Limb (tissue), 2 donors: Measurements from ENCODE around the gene GTF3C1.

ENCODE experiments used
- DNase-seq, 2 donors: peaks; one replicate each; pipeline ENCODE4 v3.0.0-alpha.2; 2016; ENCODE audit errors: extremely low spot score in 2 of 2

Gene GTF3C1

DNA sequence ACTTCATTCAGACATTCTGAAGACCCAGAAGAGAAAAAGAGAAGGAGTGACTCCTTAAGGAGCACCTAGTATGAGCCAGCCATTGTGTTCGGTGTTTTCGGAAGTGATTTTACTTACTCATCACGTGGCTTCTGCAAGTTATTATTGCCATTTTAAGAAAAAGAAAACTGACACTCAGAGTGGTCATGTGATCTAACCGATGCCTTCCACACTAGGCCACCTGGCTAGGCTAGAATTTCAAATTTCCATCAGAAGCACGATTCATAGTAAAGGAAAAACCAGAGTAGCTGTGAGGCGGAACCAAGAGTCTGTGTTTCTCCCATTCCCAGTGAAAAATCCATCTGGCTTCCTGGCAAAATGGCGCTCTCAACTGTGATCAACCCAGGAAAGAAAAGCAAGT lies 32.0 kb downstream of the GTF3C1 start:
- DNase-seq = no peak

DNA sequence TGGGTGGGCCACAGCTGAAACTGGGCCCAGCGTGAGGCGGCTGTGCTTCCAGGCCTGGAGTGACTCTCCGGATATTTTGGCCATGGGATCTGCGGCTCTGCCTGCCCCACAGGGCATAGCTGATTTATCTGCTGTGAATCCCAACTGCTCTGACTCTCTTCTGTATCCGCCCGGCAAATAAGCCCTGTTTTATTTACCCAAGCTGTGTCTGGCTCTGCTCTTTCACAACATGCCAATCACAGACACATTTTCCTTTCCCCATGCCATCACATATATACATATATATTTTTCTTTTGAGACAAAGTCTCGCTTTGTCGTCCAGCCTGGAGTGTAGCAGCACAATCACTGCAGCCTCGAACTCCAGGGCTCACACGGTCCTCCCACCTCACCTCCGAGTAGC lies 33.3 kb downstream of the GTF3C1 start:
- DNase-seq = no peak

DNA sequence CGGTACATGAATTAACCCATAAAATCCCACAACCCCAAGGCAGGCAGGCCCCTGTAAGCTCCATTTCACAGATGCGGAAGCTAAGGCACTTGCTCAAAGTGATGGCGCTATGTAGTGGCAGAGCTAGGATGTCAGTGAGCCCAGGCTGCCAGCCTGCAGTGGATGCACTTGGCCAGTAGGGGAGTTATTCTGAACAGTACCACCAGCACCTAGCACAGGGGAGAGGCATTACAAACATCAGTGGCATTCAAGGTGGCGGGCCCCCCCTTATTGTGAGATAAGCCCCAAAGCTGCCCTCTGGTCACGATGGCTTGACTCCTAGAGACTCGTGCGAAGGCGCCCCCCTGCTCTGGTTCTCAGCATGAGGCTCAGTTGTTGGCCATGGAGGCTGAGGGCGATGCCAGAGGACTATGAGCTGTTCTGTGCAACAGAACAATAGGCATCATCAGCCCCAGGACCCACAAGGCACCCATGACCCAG lies 33.8 kb downstream of the GTF3C1 start:
- DNase-seq = no peak

DNA sequence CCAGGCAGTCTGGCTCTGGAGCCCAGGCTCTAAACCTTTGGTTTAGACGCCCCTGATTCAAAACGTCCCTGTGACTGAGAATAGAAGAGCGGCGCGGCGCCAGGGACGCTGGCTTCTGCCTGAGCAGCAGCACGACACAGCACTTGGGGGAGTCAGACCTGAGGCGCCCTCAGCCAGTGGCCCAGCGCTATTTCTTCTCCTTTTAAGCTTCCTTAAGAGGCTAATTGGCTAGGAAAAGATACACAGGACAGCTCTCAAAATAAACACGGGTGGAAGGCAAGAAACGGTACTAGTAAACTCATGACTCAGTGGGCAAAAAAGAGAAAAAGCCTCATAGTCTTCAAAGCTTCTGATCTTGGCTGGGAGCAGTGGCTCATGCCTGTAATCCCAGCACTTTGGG lies 34.9 kb downstream of the GTF3C1 start:
- DNase-seq = no peak

DNA sequence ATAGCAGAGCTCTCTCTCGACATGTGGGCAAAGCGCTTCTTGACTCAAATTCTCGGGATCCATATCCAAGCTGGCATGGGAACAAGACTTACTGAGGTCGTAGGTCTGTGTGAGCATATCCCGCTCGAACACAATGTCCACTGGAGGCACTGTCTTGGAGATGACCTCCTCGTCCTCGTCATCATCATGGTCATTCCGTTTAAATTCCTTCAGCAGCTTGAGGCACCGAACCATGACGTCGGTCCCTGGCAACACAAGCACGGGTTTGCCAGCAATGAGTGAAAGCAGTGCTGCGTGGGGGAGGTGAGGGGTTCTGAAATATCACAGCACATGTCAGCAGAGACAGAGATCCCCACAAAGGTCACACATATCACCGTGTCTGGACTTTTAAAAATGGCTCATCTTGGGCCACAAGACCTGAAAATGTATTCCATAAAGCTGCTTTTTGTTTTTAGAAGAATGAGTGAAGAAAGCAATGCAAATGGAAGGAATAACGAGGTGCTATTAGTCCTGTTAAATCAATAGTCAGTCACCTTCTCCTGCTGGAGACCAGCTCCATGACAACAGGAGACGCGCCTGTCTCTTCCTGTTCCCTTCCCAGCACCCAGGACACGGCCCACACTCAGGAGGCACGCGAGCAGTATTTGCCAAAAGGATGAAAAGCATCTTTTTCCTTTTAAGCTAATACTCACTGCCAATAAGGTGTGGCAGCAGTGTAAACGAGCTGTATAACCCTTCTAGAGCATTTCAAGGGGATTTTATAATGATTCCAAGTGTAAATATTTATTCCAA lies 37.9 kb downstream of the GTF3C1 start:
- no peak for DNase-seq

DNA sequence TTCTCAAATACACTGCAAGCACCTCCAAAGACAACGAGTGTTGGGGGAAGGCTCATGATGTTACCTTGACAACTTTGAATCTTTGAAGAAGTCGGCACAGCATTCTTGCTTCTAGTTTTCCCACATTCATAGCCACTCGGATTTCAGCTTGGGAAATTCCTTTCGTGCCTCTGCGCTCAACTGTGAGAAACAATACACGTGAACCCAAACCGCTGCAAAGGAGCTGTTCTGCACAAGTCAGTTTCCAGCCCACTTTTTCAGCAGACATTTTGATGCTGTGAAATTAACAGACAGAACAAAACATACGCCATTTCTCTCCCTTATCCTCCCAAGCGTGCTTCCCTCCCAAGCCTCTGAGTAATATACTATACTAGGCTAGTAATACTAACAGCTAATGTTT lies 41.2 kb downstream of the GTF3C1 start:
- DNase-seq = no peak

DNA sequence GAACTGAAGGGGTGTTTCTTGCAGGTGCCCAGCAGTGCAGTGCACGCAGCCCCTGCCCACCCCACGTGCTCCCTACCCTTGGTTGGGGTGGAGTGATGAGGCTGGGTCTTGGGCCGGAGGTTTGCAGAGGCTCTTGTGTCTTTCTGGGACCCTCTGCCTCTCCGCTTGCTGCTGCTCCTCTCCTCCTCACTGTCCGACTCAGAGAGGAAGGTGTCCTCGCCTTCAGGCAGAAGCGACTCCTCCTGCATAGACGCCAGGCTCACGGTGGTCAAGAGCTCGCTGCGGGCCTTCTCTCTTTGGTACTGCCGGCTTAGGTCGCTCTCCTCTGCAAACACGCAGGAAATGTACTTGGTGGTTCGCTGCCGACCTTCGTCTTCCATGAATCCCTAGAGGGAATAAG lies 42.9 kb downstream of the GTF3C1 start:
- no peak for DNase-seq

DNA sequence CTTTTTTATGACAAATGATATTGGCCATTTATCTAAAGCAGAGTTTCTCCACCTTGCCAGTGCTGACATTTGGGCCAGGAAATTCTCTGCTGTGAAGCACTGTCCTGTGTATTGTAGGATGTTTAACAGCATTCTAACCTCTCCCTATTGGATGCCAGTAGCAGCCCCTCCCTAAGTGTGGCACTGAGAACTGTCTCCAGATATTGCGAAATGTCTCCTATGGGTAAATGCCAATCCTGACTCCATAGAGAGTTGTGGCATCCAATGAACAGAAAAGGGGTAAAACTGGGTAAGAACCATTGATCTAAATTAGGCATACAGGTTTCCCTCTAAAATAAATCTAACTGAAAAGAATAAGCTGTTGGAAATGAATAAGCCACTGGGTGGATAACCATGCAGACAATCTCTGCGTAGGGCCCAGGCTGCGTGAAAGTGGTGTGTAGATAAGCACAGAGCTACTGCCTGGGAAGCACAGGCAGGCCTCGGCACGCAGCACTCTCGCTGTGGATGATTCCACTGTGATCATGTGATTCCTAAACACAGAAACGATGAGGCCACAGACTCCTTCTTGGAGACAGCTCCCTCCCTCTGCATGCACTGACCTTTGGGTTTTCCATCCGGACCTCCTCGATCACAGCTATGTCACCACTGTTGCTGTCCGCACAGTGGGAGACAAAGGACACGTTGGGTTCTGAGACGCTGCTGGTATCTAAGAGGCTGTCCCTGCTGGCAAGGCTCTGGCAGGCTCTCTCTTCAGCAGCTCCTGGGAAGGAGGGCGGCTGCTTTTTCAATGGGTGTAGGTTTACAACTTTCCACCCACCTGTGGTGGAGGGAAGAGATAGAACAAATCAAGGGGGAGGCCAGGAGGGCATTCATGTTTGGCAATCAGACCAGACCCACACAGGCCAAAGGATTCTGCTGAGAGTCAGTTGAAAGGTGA lies 44.1 kb downstream of the GTF3C1 start:
- no peak for DNase-seq

DNA sequence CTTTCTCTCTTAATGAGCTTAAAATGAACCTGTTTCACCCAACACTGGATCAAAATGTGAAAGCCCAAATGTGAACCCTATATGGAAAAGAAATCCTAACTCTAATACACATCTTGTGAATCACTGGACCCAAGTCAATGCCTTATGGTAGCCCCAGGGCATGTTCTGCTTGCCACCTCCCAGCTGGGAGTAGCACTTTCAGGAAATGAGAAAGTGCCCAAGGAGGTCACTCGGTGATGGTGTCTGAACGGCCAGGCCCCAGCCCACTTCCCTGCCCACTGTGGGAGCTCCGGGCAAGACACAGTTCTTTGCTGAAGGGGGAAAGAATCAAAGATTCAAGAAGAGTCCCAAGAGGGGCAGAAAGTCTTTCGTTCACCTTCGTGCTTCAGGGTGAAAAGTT lies 46.1 kb downstream of the GTF3C1 start:
- DNase-seq = no peak

DNA sequence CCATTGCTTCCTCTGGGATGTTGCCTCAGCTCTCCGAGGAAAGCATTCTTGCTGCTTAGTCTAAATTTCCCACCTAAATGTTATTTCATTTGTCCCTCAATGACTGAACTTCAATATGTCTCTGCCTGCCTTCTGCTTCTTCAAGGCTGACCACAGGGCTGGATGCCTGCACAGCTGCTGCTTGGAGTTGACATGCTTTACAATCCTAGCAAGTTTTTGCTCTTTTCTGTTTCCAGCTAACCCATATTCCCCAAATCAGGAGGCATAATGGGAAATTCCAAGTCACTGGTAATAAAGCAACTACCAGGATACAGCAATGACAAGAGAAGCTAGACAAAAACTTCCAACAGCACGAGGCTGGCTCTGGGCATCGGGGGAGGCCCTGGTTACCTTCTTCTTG lies 48.9 kb downstream of the GTF3C1 start:
- no peak for DNase-seq

DNA sequence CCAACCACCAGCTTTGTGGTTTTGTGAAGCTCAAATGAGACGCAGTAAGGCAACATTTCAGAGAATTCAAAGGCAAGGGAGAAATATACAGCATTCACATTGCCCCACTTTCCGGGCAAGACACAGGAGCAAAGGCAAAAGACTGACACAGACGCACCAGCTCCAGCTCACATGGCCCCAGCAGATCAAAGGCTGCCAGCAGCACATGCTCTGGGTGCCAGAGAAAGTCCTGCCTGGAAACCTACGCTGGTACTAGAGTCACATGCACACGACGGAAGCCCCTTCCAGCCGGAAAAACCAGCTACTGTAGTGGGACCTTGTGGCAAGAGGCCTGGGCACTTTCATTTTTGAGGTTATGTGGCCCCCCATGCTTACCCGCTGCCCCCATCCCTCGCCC lies 50.1 kb downstream of the GTF3C1 start:
- no peak for DNase-seq

DNA sequence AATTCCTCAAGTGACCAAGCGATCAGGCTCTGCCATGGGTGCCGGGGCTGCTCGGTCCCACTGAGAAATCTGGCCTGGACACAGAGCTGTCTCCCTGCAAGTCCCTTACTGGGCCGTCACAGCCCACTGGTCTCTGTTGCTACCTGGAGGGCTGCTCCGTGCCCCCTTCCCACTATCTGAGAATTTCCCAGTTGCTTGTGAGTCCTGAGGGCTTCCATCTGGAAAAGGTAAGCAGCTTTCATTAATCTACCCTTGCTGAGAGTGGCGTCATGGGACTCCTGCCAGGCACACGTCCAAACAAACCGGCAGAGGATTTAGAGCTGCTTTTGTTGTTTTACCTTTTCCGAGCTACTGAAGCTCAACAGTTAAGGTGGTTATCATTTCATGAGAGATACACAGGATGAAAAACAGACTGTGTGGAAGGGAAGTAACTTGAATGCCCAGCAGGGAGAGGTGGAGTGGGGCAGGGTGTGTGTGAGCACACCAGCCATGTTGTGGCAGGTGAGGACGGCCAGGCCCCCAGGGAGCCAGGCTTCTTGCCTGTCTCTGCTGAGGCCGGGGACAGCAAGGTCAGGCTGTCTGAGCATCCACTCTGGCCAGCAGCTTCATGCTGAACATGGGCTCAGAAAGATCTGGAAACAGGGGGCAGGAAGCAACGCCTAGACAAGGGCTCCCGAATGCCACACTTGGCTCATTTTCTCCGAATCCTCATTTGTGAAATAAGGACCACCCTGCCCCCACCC lies 50.6 kb downstream of the GTF3C1 start:
- DNase-seq = no peak

DNA sequence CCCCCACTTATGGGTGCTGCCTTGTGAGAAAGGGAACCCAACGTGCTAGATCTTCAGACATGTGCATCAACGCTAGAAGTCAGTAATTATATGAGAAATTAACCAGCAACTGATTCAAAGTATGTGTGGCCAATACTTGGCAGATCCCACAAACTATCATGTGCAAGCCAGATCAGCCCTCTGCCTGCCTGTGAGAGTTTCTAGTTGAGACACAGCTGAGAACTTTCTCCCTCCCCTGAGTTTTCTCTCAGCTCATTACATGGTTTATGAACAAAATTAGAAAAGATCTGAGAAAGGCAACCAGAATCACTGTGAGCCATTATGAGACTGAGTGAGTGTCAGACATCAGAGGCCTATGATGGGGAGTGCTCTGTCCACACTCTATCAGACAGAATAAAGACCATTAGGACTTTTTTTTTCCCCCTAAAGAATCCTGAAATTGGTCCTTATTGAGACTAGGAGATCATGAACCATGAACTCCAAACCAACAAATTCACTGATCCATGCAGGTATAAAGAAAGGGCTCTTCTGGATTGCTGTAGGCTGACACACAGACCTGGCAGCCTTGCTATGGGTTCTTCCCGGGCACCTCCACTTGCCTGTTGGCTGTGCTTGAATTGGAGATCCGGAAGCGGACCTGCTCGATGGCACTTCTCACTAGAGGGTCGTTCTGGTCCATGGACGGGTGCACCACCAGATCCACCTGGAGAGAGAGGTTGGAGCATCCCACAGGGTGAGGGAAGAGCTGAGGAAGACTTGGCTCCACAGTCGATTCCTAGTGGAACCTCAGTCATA lies 51.5 kb downstream of the GTF3C1 start:
- DNase-seq = no peak

DNA sequence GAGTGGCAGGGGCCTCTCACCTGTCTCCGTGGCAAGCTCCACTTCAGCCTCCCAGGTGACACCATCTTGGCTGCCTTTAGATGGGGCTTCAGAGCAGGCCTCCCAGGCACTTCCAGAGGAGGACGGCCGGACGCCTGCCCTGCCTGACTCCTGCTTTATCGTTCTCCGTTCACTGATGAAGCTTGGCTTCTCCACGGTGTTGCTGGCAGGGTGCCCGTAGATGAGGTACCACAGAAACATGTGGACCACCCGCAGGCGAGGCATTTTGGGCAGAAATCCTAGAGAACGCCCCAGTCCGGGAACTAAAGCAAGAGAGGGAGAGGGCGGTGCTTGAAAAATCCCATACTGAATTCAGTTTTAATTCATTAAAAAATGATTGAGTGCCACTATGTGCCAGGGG lies 54.5 kb downstream of the GTF3C1 start:
- peak; percentile 11 to 72 for DNase-seq

DNA sequence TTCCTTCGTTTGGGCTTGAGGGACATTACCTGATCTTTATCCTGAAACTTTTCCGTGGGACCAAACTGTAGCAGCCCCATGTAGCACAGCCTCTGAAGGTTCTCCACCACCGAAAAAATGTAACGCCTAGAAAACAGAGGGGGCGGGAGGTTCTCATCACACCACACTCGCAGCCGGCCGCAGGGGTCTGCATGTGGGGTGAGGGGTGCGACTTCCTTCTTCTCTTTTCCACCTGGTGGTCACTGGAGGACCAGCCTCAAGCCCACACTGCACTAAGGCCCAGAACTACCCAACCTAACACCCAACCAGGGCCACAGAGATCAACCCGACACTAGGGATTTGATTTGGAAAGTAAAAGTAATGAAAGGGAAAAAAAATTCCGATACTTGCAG lies 57.1 kb downstream of the GTF3C1 start:
- DNase-seq = no peak

DNA sequence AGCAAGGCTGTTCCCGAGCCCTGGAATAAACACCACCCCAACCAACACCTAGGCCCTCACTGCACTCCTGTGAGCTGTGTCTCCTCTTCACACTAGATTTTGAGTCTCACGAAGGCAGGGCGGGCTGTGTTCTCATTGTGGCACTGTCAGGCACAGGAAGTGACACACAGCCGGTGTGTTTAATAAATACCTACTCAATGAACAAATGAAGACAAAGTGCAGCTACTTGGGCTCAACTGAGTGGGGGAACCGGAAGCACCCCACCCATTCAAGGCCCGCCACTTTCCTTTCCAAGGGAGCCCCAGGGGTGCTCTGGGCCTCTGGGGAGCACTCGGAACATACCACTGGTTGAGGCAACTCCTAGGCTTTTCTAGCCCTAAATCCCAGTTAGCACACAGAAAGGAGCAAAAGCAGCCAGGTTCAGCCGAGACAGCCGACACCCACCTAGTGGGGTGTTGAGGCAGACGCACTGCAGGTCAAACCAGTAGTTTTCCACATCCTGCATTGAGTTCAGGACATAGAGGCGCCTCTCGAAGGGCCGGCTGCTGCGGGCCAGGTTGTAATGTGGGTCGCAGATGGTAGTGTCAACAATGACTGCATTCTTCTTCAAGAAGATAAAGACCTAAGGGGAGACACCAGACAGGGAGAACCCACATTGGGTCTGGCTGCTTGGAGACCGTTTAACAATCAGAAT lies 57.7 kb downstream of the GTF3C1 start:
- no peak for DNase-seq

DNA sequence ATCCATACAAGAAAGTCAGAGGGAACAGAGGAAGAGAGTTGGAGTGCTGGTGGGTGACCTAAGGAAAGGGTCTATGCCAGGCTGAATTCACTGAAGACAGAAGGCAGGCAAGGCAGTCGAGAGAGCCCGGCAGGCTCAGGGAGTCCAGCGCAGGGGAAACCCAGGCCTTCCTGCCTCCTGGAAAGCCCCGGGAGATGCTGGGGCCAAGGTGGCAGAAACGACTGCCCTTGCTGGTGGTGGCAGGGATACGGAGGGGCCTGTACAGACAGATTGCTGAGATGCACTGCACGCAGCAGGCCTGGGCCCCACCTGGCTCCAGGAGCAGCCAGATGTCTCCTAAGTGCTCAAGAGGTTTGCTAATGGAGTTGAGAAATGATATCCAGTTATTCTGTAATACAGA lies 59.8 kb downstream of the GTF3C1 start:
- DNase-seq = no peak

DNA sequence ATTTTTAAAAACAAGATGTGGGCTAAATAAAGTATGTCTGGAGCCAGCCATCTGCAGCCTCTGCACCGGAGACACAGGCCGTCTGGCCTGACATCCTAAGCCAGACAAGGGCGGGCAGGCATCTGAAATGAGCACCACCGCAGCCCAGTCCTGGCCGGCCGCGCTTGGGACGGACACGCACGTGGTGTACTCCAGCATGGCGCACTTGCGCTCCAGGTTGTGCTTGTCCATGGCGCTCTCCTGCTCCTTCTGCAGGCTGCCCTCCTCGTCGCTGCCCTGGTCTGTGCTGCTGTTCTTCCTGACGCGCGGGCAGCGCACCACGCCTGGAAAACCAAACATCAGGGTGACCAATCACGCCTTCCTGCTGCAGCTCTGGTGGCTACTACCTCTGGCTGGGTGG lies 60.3 kb downstream of the GTF3C1 start:
- DNase-seq = no peak

DNA sequence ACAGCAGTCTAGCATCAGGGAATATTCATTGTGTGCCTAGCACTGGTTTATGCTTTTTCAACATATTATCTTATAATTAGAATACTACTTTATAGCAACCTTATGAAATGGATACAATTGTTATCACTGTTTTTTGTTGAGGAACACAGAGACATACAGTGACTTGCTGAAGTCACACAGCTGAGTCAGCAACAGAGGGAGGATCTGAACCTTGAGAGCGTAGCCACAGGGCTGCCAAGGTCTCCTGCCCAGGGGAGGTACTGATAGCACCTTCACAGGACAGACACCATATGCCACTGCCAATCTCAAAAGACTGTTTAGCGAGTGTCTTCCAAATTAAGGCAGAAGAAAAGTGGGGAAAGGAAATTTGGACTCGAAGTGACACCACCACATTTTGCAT lies 63.0 kb downstream of the GTF3C1 start:
- DNase-seq = no peak

DNA sequence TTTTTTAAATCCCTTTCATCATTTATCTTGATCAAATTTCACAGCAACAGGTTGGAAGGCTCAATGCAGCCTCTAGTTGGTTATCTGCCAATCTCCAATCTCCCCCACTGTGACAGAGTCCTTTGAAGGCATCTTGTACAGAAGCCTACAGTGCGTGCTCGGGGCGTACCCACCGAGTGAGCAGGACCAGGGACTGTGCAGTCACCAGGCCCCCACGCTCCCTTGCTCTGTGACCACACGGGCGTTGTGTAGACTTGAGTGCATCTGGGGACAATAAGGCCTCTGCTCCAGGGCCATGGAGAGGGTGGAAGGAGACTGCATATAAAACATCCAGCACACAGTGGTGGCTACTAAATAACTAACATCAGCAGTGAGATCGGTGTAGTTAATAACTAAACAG lies 63.4 kb downstream of the GTF3C1 start:
- DNase-seq = no peak

DNA sequence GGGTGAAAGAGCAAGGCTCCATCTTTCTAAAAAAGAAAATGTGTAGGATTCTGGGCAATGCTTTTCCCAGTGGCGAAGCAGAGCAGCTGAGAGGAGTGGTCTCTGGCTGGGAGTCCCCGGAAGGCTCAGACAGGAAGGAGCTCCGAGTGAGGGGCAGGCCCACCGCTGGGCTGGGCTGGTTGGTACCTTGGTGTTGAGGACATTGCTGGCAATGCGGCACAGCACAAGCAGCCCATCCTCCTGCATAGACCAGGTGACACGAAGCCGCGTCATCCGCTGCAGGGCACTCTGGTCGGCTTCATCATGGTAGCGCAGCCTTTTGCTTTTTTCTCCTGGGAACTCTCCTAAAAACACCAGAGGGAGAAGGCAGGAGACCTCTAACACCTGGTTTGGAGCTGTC lies 63.9 kb downstream of the GTF3C1 start:
- no peak for DNase-seq
